ENCODE measurements around the gene SLC1A3.

Gene SLC1A3

DNA sequence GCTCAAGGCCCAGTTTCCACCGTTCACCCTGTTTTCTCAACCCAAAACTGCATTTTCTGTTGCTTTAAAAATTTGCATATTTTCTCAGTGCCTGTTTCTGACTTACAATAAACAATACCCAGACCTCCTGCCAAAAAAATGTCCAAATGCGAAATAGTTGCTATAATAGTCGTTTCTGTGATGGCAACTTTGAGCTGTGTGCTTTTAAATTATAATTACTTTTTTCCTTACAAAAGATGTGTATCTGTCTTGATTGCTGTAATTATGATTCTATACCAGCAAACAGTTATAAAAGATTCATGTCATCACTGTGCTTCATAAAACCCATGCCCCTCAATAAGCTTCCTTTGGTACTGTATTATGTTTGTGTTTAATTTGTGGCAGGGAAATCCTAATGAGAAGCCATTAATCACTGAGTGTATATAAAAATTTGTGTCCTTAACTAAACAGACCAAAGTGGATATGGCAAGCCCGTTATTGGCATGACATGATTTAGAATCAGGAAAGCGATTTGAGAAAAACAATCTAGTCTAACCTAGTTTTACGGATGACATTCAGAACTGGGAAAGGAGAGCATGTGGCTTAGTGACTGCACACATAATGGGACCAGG, 5.4 kb upstream of the SLC1A3 start:
- no peak for DNase-seq

DNA sequence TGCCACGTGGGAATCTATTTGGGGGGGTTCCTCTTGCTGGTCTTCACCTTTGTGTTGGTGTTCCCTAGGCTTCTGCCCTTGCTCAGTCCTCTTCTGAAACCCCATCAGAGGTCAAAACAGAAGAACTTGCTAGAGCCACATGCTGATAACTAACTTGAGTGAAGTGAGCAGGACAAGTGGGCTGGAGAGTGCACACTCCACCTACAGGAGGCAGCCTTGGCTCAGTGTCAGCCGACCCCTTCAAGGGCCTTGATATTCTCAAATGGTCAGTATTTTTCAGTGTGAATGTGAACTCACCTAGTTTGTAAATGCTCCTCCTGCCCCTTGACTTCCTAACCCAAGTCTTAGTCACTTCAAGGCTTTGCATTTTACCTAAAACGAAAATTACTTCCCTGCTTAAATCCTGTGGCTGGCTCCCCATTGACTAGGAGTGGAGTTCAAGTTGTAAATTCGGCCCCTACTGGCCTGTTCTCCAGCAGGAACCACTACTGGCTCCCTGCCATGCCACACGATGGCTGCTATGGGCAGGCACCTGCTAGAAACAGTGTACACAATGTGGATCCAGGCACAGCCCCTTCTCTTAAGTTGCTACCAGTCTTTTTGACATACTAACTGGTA, 3.6 kb upstream of the SLC1A3 start:
- no peak for DNase-seq

- no peak for DNase-seq
Measured at GRCh38 chr5:36605241-36605640, 1.2 kb upstream of the SLC1A3 start.

GRCh38 chr5:36606036-36606427, 374 bp upstream of the SLC1A3 start:
- DNase-seq = no peak

- DNase-seq = no peak
Measured at GRCh38 chr5:36607114-36607571, 737 bp downstream of the SLC1A3 start.

GRCh38 chr5:36607838-36608783, 1.7 kb downstream of the SLC1A3 start:
- no peak for DNase-seq

DNA sequence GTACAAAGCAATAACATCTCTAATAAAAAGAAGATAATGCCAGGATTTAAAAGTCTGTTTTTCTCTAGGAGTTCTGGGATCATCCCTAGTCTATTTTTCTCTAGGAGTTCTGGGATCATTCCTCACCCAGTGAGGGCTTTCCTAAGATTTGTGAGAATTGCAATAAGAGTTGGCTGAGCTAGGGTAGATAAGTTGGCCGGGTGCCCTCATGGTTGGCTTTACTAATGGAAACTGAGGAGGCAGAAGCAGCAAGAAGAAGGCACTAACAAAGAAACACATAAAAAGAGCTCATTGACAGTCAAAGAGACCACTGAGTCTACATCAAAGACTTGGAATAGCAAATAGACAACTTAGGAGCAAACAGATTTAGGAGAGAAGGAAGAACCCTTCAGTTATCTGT, 4.2 kb downstream of the SLC1A3 start:
- no peak for DNase-seq

GRCh38 chr5:36611520-36612274, 5.3 kb downstream of the SLC1A3 start:
- no peak for DNase-seq

DNA sequence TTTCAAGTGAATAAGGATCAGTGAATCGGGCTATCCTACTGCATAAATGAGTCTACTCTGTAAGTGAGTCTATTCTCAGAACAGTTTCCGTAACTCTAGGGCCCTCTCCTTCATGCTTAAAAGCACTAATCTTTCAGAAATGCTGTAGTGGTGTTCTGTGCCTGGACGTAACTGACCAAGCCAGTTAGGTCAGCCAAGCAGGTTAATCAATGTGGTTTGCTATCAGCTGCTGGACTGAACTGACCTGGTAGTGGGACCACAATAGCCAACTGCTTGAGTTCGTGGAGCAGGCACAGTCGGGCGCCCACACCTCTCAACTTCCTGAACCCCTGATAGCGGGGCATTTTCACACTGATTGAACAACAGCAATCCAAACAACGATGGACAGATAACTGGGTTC, 6.8 kb downstream of the SLC1A3 start:
- no peak for DNase-seq

DNA sequence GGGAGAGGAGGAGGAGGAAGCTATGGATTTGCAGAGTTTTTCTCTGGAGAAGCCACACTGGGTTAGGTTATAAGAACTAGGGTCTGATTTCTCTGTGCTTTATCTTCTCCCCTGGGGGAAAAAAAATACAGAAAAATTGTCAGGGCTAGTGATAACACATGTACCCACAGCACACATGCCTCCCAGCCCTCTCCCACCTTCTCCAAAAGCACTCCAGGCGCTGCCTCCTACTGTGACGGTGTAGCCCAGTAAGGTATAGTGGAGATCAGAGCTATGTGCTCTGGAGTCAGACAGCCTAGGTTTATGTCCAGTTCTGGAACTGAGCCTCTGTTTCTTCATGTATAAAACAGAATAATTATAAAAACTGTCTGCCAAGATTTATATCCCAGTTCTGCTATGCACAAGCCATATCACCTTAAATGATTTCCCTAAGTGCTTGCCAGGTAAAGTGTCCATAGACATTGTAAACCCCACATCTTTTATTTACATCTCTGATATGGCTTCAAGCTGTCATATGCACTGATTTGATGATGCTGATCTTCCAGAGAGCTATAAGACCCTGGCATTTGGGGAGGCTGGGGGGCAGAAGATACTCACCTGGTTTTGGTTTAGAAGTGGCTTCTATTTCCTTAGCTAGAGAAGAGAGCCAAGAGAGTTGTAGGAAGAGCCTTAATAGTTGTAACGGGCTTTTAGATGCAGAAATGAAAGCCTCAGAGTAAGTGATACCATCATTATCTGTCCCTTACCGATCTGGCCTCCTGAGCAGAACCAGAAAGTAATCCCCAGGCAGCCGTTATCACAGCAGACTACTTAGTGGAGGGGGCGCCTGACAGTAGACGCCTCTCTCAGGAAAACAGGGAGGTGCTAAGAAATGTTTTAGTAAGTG, 7.6 kb downstream of the SLC1A3 start:
- no peak for DNase-seq

- DNase-seq = no peak
Measured at GRCh38 chr5:36614657-36615308, 8.4 kb downstream of the SLC1A3 start.

- no peak for DNase-seq
Measured at GRCh38 chr5:36619012-36619635, 12.7 kb downstream of the SLC1A3 start.

- DNase-seq = no peak
Measured at GRCh38 chr5:36621985-36622384, 15.6 kb downstream of the SLC1A3 start.

DNA sequence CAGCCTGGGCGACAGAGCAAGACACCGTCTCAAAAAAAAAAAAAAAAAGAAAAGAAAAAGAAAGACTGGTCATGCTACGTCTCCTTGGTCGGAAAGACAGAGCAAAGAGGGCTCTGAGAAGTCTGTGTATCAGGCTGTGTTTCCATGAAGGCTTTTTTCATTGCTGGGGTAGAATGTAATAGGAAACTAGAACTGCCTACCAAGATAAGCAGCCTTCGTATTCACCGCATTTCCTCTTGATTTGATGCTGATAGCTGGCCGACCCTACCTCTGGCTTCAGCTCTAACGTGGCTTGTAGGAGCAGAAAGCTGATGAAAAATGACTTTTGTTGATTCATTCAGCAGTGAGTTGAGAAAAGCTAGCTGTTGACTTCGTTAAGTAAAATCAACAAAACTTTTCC, 17.4 kb downstream of the SLC1A3 start:
- DNase-seq = no peak

DNA sequence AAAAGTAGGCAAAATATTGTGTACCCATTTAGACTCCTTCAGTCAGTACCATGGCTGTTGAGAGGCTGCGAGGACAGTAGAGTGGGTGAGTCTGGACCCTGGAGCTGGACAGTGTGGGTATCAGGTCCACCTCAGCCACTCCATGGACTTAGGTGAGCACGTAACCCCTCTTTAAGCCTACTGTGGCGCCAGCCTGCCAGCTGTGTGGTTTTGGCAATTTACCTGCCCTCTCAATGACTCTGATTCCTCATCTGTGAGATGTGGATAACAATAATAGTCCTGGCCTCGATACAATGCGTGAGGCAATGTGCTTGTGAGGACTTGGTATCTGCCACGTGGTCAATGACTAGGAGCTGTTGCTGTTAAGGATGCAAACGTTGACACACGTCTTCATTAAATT, 17.9 kb downstream of the SLC1A3 start:
- DNase-seq = no peak

DNA sequence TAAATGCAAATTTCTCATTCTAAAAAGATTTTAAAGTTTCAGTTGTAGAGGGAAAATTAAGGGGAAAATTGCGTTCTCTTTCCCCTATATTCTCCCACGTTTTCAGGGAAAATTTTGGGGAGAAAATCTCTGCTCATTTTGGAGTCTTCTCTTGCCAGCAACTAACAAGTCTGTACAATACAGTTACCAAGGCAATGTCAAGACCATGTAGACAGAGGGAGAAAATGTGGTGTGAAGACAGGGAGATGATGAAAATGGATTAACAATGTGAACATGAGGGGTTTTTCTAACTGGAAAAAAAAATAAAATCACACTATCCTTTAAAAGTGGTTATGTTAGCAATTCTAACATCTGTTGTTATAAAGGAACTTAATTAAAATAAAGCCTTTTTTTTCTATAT, 22.3 kb downstream of the SLC1A3 start:
- no peak for DNase-seq

DNA sequence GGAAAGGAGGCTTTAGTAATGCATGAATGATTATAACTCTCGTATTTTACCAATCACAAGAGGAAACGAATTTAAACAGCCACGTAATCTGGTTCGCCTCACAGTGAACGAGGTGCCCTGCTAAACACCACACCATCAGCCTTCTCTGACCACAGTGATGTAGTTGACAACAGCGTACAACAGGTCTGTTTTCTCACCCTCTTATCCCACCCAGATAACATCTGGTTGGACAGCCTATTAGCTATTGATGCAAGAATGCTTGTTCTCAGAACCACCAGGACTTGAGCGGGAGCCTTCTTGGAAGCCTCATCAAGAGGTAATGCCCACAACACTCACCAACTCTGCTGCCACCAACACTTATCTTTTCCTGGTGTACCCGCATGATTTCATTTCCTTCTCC, 23.3 kb downstream of the SLC1A3 start:
- DNase-seq = no peak

GRCh38 chr5:36630201-36631145, 24.1 kb downstream of the SLC1A3 start:
- DNase-seq = no peak

- DNase-seq = no peak
Measured at GRCh38 chr5:36631154-36631553, 24.7 kb downstream of the SLC1A3 start.

Data from CD4-positive, alpha-beta T cell treated with Interleukin-21 for 1 hour (primary cell).